AG09319 (cell line): ENCODE data around the gene TAOK3.

Experiments used
- DNase-seq: peaks from one replicate; pipeline ENCODE4 v3.0.0-alpha.2; 2010; ENCODE audit warnings: low read depth; ENCODE audit errors: extremely low read depth
- CTCF ChIP-seq: IDR thresholded peaks from 2 replicates; pipeline ENCODE4 v1.5.1; 2011; ENCODE audit warnings: low read depth, mild to moderate bottlenecking, inconsistent platforms, low read length, moderate library complexity

TAOK3 gene

GRCh38 chr12:118122264-118122663 is 250.4 kb downstream of the TAOK3 start:
- DNase-seq: no peak
- no peak for TF ChIP-seq CTCF

- no peak for DNase-seq
- peak; percentile 58 for TF ChIP-seq CTCF
Measured at GRCh38 chr12:118120579-118121363, 251.9 kb downstream of the TAOK3 start.

- no peak for DNase-seq
- TF ChIP-seq CTCF: no peak
Measured at GRCh38 chr12:118119449-118119879, 253.2 kb downstream of the TAOK3 start.

GRCh38 chr12:118109088-118109487 is 263.6 kb downstream of the TAOK3 start:
- DNase-seq: no peak
- no peak for TF ChIP-seq CTCF

- no peak for TF ChIP-seq CTCF
- DNase-seq: no peak
Measured at GRCh38 chr12:118107694-118108093, 265.0 kb downstream of the TAOK3 start.

- DNase-seq: no peak
- TF ChIP-seq CTCF: no peak
Measured at GRCh38 chr12:118107011-118107410, 265.7 kb downstream of the TAOK3 start.

- TF ChIP-seq CTCF: no peak
- peak; percentile 27 for DNase-seq
Measured at GRCh38 chr12:118103601-118104382, 268.9 kb downstream of the TAOK3 start, which contains the start of gene VSIG10. Gene VSIG10 (minus strand): TSS chr12:118104011. CDS start chr12:118103671, 340 bp downstream.
